ENCODE measurements around the gene AADACL4. TPM values are rescaled to one million over a fixed set of nuclear protein-coding genes. Genes with fewer than 3 reads are reported as not detected.
"Not testable (repeated sequence)": the region's sequence is repeated elsewhere in the genome, so short reads cannot be mapped to it uniquely, and the experiment has no call there.

Gene AADACL4
- total RNA-seq, 4 donors from 2014 or later, result not detected

GRCh38 chr1:12657060-12657884 lies 13.4 kb downstream of the AADACL4 start:
- TF ChIP-seq CTCF (IDR thresholded peaks at IDR 0.05) (no peak), POLR2A (IDR thresholded peaks at IDR 0.05) (no peak)
- no peaks in the 10 kb centered on the region for H3K36me3 ChIP-seq

GRCh38 chr1:12657885-12658512 lies 14.1 kb downstream of the AADACL4 start:
- H3K9me3 ChIP-seq, H3K36me3 ChIP-seq, H3K27ac ChIP-seq, H3K4me1 ChIP-seq, H3K4me3 ChIP-seq, DNase-seq, H3K27me3 ChIP-seq: not testable (repeated sequence)

More at GRCh38 chr1:12657060-12657884, 13.4 kb downstream of the AADACL4 start:
- Histone ChIP-seq H3K9me3 (no peaks in the 10 kb centered on the region), H3K4me1 (no peaks in the 10 kb centered on the region), H3K4me3 (no peak overlapping the region), H3K27me3 (no peaks in the 10 kb centered on the region), H3K27ac (no peak overlapping the region)
- DNase-seq, result no peak

- H3K27ac ChIP-seq, result no peak overlapping the region
- H3K9me3 ChIP-seq, result peaks cover 0 to 3% (median 0%) of the 10 kb centered on the region in 4 donors
- DNase-seq, result peak; percentile 61 to 89 (median 66)
- H3K27me3 ChIP-seq, result no peaks in the 10 kb centered on the region
- no peaks in the 10 kb centered on the region for H3K4me1 ChIP-seq
- peak; percentile 49 to 93 (median 91) for TF ChIP-seq CTCF (IDR thresholded peaks at IDR 0.05)
- no peak for TF ChIP-seq POLR2A (IDR thresholded peaks at IDR 0.05)
- H3K4me3 ChIP-seq, result no peak overlapping the region
- no peaks in the 10 kb centered on the region for H3K36me3 ChIP-seq
These were observed 14.9 kb downstream of the AADACL4 start for GRCh38 chr1:12658531-12659453.

- H3K4me1 ChIP-seq, result no peaks in the 10 kb centered on the region
- H3K36me3 ChIP-seq, result no peaks in the 10 kb centered on the region
- H3K27me3 ChIP-seq, result no peaks in the 10 kb centered on the region
- no peak overlapping the region for H3K27ac ChIP-seq
- peaks cover 0 to 3% (median 0%) of the 10 kb centered on the region in 4 donors for H3K9me3 ChIP-seq
- no peak for TF ChIP-seq POLR2A (IDR thresholded peaks at IDR 0.05)
- TF ChIP-seq CTCF (IDR thresholded peaks at IDR 0.05), result no peak
- no peak for DNase-seq
- no peak overlapping the region for H3K4me3 ChIP-seq
These were observed 17.8 kb downstream of the AADACL4 start for GRCh38 chr1:12661606-12662219.

- Histone ChIP-seq H3K9me3 (peaks cover 0 to 3% (median 0%) of the 10 kb centered on the region in 4 donors), H3K27ac (no peak overlapping the region), H3K36me3 (no peaks in the 10 kb centered on the region), H3K4me3 (no peak overlapping the region), H3K4me1 (no peaks in the 10 kb centered on the region), H3K27me3 (no peaks in the 10 kb centered on the region)
- no peak for DNase-seq
- TF ChIP-seq POLR2A (IDR thresholded peaks at IDR 0.05) (no peak), CTCF (IDR thresholded peaks at IDR 0.05) (no peak)
These were observed 18.7 kb downstream of the AADACL4 start for GRCh38 chr1:12662556-12662955.
